ENCODE results near the gene INIP. TPM values are rescaled to one million over a fixed set of nuclear protein-coding genes. Genes with fewer than 3 reads are reported as not detected.

Gene INIP
- total RNA-seq (2022; extraction: Qiagen RNA extraction; ENCODE audit: low read depth) = 14.1 to 21.5 TPM (median 16.5 TPM) in 5 replicates

GRCh38 chr9:112717661-112718331 lies at the start of gene INIP:
Gene INIP, minus strand, starts transcription at chr9:112718117. Its CDS starts 1,632 bp downstream, at chr9:112716485.

GRCh38 chr9:112750016-112750763 lies 32.3 kb upstream of the INIP start, which contains the start of gene SNX30:
Gene SNX30, plus strand, starts transcription at chr9:112750760. Its CDS starts 242 bp downstream, at chr9:112751002.

Other genes with a start within 250 kb of the INIP start
- gene KIAA1958, start 231.3 kb downstream of the INIP start, total RNA-seq (2022; extraction: Qiagen RNA extraction; ENCODE audit: low read depth) = 1.2 to 3.1 TPM (median 2.1 TPM) in 5 replicates
- gene SNX30, start 32.6 kb upstream of the INIP start, total RNA-seq (2022; extraction: Qiagen RNA extraction; ENCODE audit: low read depth) = 3.7 to 5.3 TPM (median 5.2 TPM) in 5 replicates
- gene SLC46A2, start 172.8 kb upstream of the INIP start, total RNA-seq (2022; extraction: Qiagen RNA extraction; ENCODE audit: low read depth) = not detected in 5 replicates